ENCODE measurements around the gene EDA2R. TPM values are rescaled to one million over a fixed set of nuclear protein-coding genes. Genes with fewer than 3 reads are reported as not detected.

EDA2R gene
- polyA plus RNA-seq, 1 donor (not counting 4 experiments of a cell fraction or from before 2014, with no cell fraction given): 3.7 TPM

GRCh38 chrX:66579219-66579618 is 59.7 kb downstream of the EDA2R start:
- dilution Hi-C loops (cut with MboI; ENCODE audit: extremely low pct_ligation_motif_present, low sequenced_read_pairs): no loop called here
- Histone ChIP-seq H3K36me3 (ENCODE audit: control insufficient read depth in 2 of 2, extremely low read depth in 1 of 2, insufficient read depth in 2 of 2, low read length in 2 of 2) (no peaks in the 10 kb centered on the region), H3K9ac (ENCODE audit: control insufficient read depth, extremely low read depth, insufficient read depth, low read length) (no peak overlapping the region), H3K4me3 (ENCODE audit: control insufficient read depth in 2 of 3, extremely low read depth in 1 of 3, insufficient read depth in 2 of 3, low read depth in 1 of 3, low read length in 3 of 3) (no peak overlapping the region), H3K27ac (ENCODE audit: control insufficient read depth, insufficient read depth, low read length) (no peak overlapping the region), H4K20me1 (ENCODE audit: control insufficient read depth, extremely low read depth, insufficient read depth, low read length) (no peaks in the 10 kb centered on the region), H3K9me3 (ENCODE audit: control insufficient read depth, low read depth, low read length) (peaks cover under 1% of the 10 kb centered on the region), H3K4me2 (ENCODE audit: control insufficient read depth, extremely low read depth, insufficient read depth, low read depth, low read length) (no peak overlapping the region), H2AFZ (ENCODE audit: control insufficient read depth, low read length) (no peak overlapping the region), H3K79me2 (ENCODE audit: control insufficient read depth, insufficient read depth, low read length) (no peaks in the 10 kb centered on the region), H3K9me1 (ENCODE audit: control insufficient read depth, extremely low read depth, insufficient read depth, low read length) (no peaks in the 10 kb centered on the region), H3K27me3 (ENCODE audit: control insufficient read depth, extremely low read depth, insufficient read depth, low read length) (no peaks in the 10 kb centered on the region), H3K4me1 (ENCODE audit: control insufficient read depth, extremely low read depth, insufficient read depth, low read length) (no peaks in the 10 kb centered on the region)
- no peak for FAIRE-seq
- DNase-seq (ENCODE audit: low read depth, low spot score): no peak
- TF ChIP-seq, protein P1, sequence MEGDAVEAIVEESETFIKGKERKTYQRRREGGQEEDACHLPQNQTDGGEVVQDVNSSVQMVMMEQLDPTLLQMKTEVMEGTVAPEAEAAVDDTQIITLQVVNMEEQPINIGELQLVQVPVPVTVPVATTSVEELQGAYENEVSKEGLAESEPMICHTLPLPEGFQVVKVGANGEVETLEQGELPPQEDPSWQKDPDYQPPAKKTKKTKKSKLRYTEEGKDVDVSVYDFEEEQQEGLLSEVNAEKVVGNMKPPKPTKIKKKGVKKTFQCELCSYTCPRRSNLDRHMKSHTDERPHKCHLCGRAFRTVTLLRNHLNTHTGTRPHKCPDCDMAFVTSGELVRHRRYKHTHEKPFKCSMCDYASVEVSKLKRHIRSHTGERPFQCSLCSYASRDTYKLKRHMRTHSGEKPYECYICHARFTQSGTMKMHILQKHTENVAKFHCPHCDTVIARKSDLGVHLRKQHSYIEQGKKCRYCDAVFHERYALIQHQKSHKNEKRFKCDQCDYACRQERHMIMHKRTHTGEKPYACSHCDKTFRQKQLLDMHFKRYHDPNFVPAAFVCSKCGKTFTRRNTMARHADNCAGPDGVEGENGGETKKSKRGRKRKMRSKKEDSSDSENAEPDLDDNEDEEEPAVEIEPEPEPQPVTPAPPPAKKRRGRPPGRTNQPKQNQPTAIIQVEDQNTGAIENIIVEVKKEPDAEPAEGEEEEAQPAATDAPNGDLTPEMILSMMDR (optimal IDR thresholded peaks at IDR 0.05 in 1 of 3, IDR thresholded peaks at IDR 0.05 in 1 of 3, conservative IDR thresholded peaks at IDR 0.05 in 1 of 3; ENCODE audit: extremely low read depth in 1 of 3, insufficient read depth in 2 of 3, low read length in 3 of 3): no peak
- no peak for TF ChIP-seq EZH2 (IDR thresholded peaks at IDR 0.05; ENCODE audit: low read length)

DNA sequence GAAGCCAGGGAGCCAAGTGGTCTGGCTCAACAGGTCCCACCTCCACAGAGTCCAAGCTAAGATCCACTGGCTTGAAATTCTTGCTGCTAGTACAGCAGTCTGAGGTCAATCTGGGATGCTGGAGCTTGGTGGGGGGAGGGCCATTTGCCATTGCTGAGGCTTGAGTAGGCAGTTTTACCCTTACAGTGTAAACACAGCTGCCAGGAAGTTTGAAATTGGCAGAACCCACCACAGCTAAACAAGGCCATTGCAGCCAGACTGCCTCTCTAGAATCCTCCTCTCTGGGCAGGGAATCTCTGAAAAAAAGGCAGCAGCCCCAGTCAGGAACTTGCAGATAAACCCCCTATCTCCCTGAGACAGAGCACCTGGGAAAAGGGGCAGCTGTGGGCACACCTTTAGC is 84.9 kb downstream of the EDA2R start:
- no peaks in the 10 kb centered on the region for H3K36me3 ChIP-seq (ENCODE audit: control insufficient read depth in 2 of 2, extremely low read depth in 1 of 2, insufficient read depth in 2 of 2, low read length in 2 of 2)
- no peak overlapping the region for H3K4me2 ChIP-seq (ENCODE audit: control insufficient read depth, extremely low read depth, insufficient read depth, low read depth, low read length)
- dilution Hi-C loops (cut with MboI; ENCODE audit: extremely low pct_ligation_motif_present, low sequenced_read_pairs): no loop called here
- H3K9me3 ChIP-seq (ENCODE audit: control insufficient read depth, low read depth, low read length): no peaks in the 10 kb centered on the region
- no peak for FAIRE-seq
- no peaks in the 10 kb centered on the region for H3K27me3 ChIP-seq (ENCODE audit: control insufficient read depth, extremely low read depth, insufficient read depth, low read length)
- TF ChIP-seq, protein P1 (optimal IDR thresholded peaks at IDR 0.05 in 1 of 3, IDR thresholded peaks at IDR 0.05 in 1 of 3, conservative IDR thresholded peaks at IDR 0.05 in 1 of 3; ENCODE audit: extremely low read depth in 1 of 3, insufficient read depth in 2 of 3, low read length in 3 of 3): no peak
- no peak for TF ChIP-seq EZH2 (IDR thresholded peaks at IDR 0.05; ENCODE audit: low read length)
- H3K27ac ChIP-seq (ENCODE audit: control insufficient read depth, insufficient read depth, low read length): no peak overlapping the region
- no peak for DNase-seq (ENCODE audit: low read depth, low spot score)
- H2AFZ ChIP-seq (ENCODE audit: control insufficient read depth, low read length): no peak overlapping the region
- H4K20me1 ChIP-seq (ENCODE audit: control insufficient read depth, extremely low read depth, insufficient read depth, low read length): no peaks in the 10 kb centered on the region
- no peaks in the 10 kb centered on the region for H3K9me1 ChIP-seq (ENCODE audit: control insufficient read depth, extremely low read depth, insufficient read depth, low read length)
- H3K4me1 ChIP-seq (ENCODE audit: control insufficient read depth, extremely low read depth, insufficient read depth, low read length): no peaks in the 10 kb centered on the region
- no peak overlapping the region for H3K9ac ChIP-seq (ENCODE audit: control insufficient read depth, extremely low read depth, insufficient read depth, low read length)
- H3K4me3 ChIP-seq (ENCODE audit: control insufficient read depth in 2 of 3, extremely low read depth in 1 of 3, insufficient read depth in 2 of 3, low read depth in 1 of 3, low read length in 3 of 3): no peak overlapping the region
- no peaks in the 10 kb centered on the region for H3K79me2 ChIP-seq (ENCODE audit: control insufficient read depth, insufficient read depth, low read length)
